Right lung (tissue), 5 donors: ENCODE data around the gene PEX26. TPM values are rescaled to one million over a fixed set of nuclear protein-coding genes. Genes with fewer than 3 reads are reported as not detected.

Experiments
- polyA plus RNA-seq, 5 donors: library from polyadenylated mRNA; unstranded; fragments of 120-200 nt; gene quantifications; one replicate each; pipeline versions ENCODE4 v1.2.1 to v1.2.3, GENCODE V29; 2013; ENCODE audit warnings: inconsistent platforms in 1 of 5, low replicate concordance in 1 of 5; ENCODE audit not compliant: insufficient read length in 5 of 5, insufficient read depth in 1 of 5

PEX26 gene
- polyA plus RNA-seq, 5 donors: 21.2 to 26.1 (median 24.3) TPM

Other genes with a start within 250 kb of the PEX26 start
- 10 to 100 TPM; 40.9 to 64.0 (median 52.8) TPM for gene MICAL3, start 53.4 kb upstream of the PEX26 start, polyA plus RNA-seq
- gene TUBA8, start 32.8 kb downstream of the PEX26 start, polyA plus RNA-seq: 1 to 10 TPM; 1.6 to 3.1 (median 2.1) TPM
- gene USP18, start 72.2 kb downstream of the PEX26 start, polyA plus RNA-seq: 10 to 100 TPM in 2 of 5 donors, 1 to 10 TPM in 3; 7.8 to 11.6 (median 9.6) TPM